SK-N-SH (cell line): ENCODE results near the gene MGAT5B. TPM values are rescaled to one million over a fixed set of nuclear protein-coding genes. Genes with fewer than 3 reads are reported as not detected.

Source experiments
- CTCF ChIA-PET: fragments of 300-600, 350-600 bp; formaldehyde crosslinking; extraction: SDS; loops from one replicate; lab custom pipeline; 2021; lab: Yijun Ruan, JAX
- POLR2A ChIA-PET: fragments of 350-600 bp; sonication (Branson Sonifier 250); formaldehyde crosslinking; extraction: SDS; loops from one replicate; lab custom pipeline; 2020; ENCODE audit warnings: antibody characterized with exemption, inconsistent platforms; lab: Yijun Ruan, JAX
- DNase-seq: peaks from one replicate; pipeline ENCODE4 v3.0.0; 2012
- H2AFZ ChIP-seq: fragments of 200-600 bp; sonication (generic); 2 replicates; pipeline ENCODE4 v1.8.1; 2016; ENCODE audit warnings: antibody characterized with exemption, mild to moderate bottlenecking, low read depth
- H3F3A ChIP-seq: fragments of 200-600 bp; sonication (generic); replicated peaks from 2 replicates; pipeline ENCODE3; 2016; ENCODE audit warnings: antibody characterized with exemption, mild to moderate bottlenecking; ENCODE audit not compliant: insufficient read depth
- H3K27ac ChIP-seq, 2 experiments: fragments of 200-500 bp in 1 of 2; fragments of 200-600 bp in 1 of 2; sonication (Bioruptor generic) in 1 of 2; sonication (generic), shearing (Covaris generic) in 1 of 2; 2 replicates each; pipeline versions ENCODE4 v1.5.1 to v1.6.1; 2014 to 2016; ENCODE audit warnings: low read depth in 2 of 2, inconsistent platforms in 1 of 2, low read length in 1 of 2, mild to moderate bottlenecking in 1 of 2, mixed read lengths in 1 of 2
- H3K27me3 ChIP-seq: fragments of 200-600 bp; sonication (generic), shearing (Covaris generic); 2 replicates; pipeline ENCODE4 v1.6.1; 2016; ENCODE audit warnings: mixed run types; ENCODE audit not compliant: insufficient read depth
- H3K36me3 ChIP-seq, 2 experiments: fragments of 200-500 bp in 1 of 2; fragments of 200-600 bp in 1 of 2; sonication (Bioruptor generic) in 1 of 2; sonication (generic) in 1 of 2; replicated peaks in 1 of 2; 2 replicates each; pipeline versions ENCODE3 to v1.5.1; 2014 to 2016; ENCODE audit warnings: low read length in 1 of 2, mild to moderate bottlenecking in 1 of 2; ENCODE audit not compliant: insufficient read depth in 2 of 2, control insufficient read depth in 1 of 2
- H3K4me1 ChIP-seq, 2 experiments: fragments of 200-500 bp in 1 of 2; fragments of 200-600 bp in 1 of 2; sonication (Bioruptor generic) in 1 of 2; sonication (generic), shearing (Covaris generic) in 1 of 2; 2 replicates each; pipeline versions ENCODE4 v1.5.1 to v1.6.1; 2014 to 2016; ENCODE audit warnings: low read depth in 1 of 2, low read length in 1 of 2, mixed run types in 1 of 2; ENCODE audit not compliant: insufficient read depth in 2 of 2, control insufficient read depth in 1 of 2
- H3K4me2 ChIP-seq: fragments of 200-600 bp; sonication (generic), shearing (Covaris generic); 2 replicates; pipeline ENCODE4 v1.6.1; 2017; ENCODE audit warnings: mixed run types
- H3K4me3 ChIP-seq, 2 experiments: fragments of 200-500 bp in 1 of 2; fragments of 200-600 bp in 1 of 2; sonication (Bioruptor generic) in 1 of 2; sonication (generic), shearing (Covaris generic) in 1 of 2; 2 replicates each; pipeline versions ENCODE4 v1.5.1 to v1.8.1; 2014 to 2016; ENCODE audit warnings: low read depth in 2 of 2, inconsistent platforms in 1 of 2, low read length in 1 of 2, mild to moderate bottlenecking in 1 of 2, mixed read lengths in 1 of 2, moderate library complexity in 1 of 2
- H3K79me2 ChIP-seq: fragments of 200-600 bp; sonication (generic); 2 replicates; pipeline ENCODE4 v1.8.1; 2017; ENCODE audit warnings: mild to moderate bottlenecking; ENCODE audit not compliant: insufficient read depth
- H3K9ac ChIP-seq: fragments of 200-600 bp; sonication (generic); 2 replicates; pipeline ENCODE4 v1.6.1; 2017; ENCODE audit warnings: mixed run types
- H3K9me2 ChIP-seq: fragments of 200-600 bp; sonication (generic); 2 replicates; pipeline ENCODE4 v1.6.1; 2017; ENCODE audit warnings: mixed run types
- H3K9me3 ChIP-seq: fragments of 200-600 bp; sonication (generic); 2 replicates; pipeline ENCODE4 v1.6.1; 2017; ENCODE audit warnings: mixed run types, mild to moderate bottlenecking, moderate library complexity
- H4K20me1 ChIP-seq: fragments of 200-600 bp; sonication (generic); 2 replicates; pipeline ENCODE4 v1.6.1; 2017; ENCODE audit warnings: mild to moderate bottlenecking, mixed run types; ENCODE audit not compliant: insufficient read depth
- CTCF ChIP-seq: fragments of 200-600 bp; sonication (generic); IDR thresholded peaks from 2 replicates; pipeline ENCODE4 v1.6.1; 2017; ENCODE audit warnings: antibody characterized with exemption, mild to moderate bottlenecking, moderate library complexity
- ELF1 ChIP-seq: IDR thresholded peaks from 2 replicates; pipeline ENCODE4 v1.4.0; 2012
- FOXJ3 ChIP-seq: sonication (generic); formaldehyde crosslinking; IDR thresholded peaks from 2 replicates; pipeline ENCODE4 v1.5.1; 2020; ENCODE audit warnings: mild to moderate bottlenecking, missing genetic modification reagents
- FOXM1 ChIP-seq: IDR thresholded peaks from 2 replicates; pipeline ENCODE4 v1.4.0; 2012; ENCODE audit warnings: low read depth, mild to moderate bottlenecking
- MAX ChIP-seq: IDR thresholded peaks from 2 replicates; pipeline ENCODE4 v1.4.0; 2012; ENCODE audit warnings: low read depth
- MEF2A ChIP-seq: IDR thresholded peaks from 2 replicates; pipeline ENCODE4 v1.4.0; 2012; ENCODE audit warnings: low read depth, borderline replicate concordance
- MXI1 ChIP-seq: IDR thresholded peaks from 2 replicates; pipeline ENCODE4 v1.6.1; 2012; ENCODE audit warnings: mild to moderate bottlenecking, low read depth, low read length, improper control_type of control experiment
- NFIC ChIP-seq: IDR thresholded peaks from 2 replicates; pipeline ENCODE4 v1.4.0; 2012; ENCODE audit warnings: borderline replicate concordance
- PBX3 ChIP-seq: IDR thresholded peaks from 2 replicates; pipeline ENCODE4; 2012
- POLR2AphosphoS5 ChIP-seq: IDR thresholded peaks from 2 replicates; pipeline ENCODE4 v1.6.1; 2012; ENCODE audit warnings: low read depth, low read length
- RAD21 ChIP-seq: IDR thresholded peaks from 2 replicates; pipeline ENCODE4 v1.6.1; 2012; ENCODE audit warnings: mild to moderate bottlenecking, low read length
- RXRA ChIP-seq: IDR thresholded peaks from 2 replicates; pipeline ENCODE4 v1.4.0; 2012; ENCODE audit warnings: low read depth, mild to moderate bottlenecking, borderline replicate concordance
- SIN3A ChIP-seq: IDR thresholded peaks from 2 replicates; pipeline ENCODE4 v1.6.1; 2012; ENCODE audit warnings: low read depth, mild to moderate bottlenecking, low read length, moderate library complexity, borderline replicate concordance
- SMC3 ChIP-seq: IDR thresholded peaks from 2 replicates; pipeline ENCODE4 v1.6.1; 2012; ENCODE audit warnings: low read depth, low read length, improper control_type of control experiment
- TCF12 ChIP-seq: IDR thresholded peaks from 2 replicates; pipeline ENCODE4 v1.4.0; 2012
- ZBTB33 ChIP-seq: IDR thresholded peaks from 2 replicates; pipeline ENCODE4 v1.4.0; 2012; ENCODE audit warnings: low read depth, borderline replicate concordance
- WGBS: methylation state at CpG from one replicate; pipeline ENCODE4 v1.1.6; 2017; ENCODE audit warnings: low lambda C conversion rate; 5-methylcytosine and 5-hydroxymethylcytosine counted together
- polyA plus RNA-seq, 3 experiments: library from polyadenylated mRNA; depleted of rRNA; stranded (reverse); fragments of >200 nt; gene quantifications; 2 replicates each; pipeline ENCODE4 v1.2.3, GENCODE V29; 2012

The MGAT5B gene
- polyA plus RNA-seq, 1 of the 3 experiments (the other 2 are of a cell fraction): 13.8 TPM

GRCh38 chr17:76843703-76844484 lies 24.3 kb upstream of the MGAT5B start:
- peaks cover 4 to 51% of the 10 kb centered on the region in 2 experiments; a peak in 2 of 4 replicates for H3K4me1 ChIP-seq
- H3K9me3 ChIP-seq: no peaks in the 10 kb centered on the region
- CTCF ChIA-PET: interaction anchor here (0.6 to 4.7 kb wide), 13 partner anchors 10 to 245 kb away, joined by 3 to 79 read pairs (median 4); partner anchors contain the start of genes METTL23 and MGAT5B
- H2AFZ ChIP-seq: no peak overlapping the region
- H3K4me2 ChIP-seq: no peak overlapping the region
- no peaks in the 10 kb centered on the region for H3F3A ChIP-seq
- 34% methylated on average over 10 of the region's 10 CpGs for WGBS
- peaks cover 32% of the 10 kb centered on the region; the same call in 1 of the 2 replicates for H3K27me3 ChIP-seq
- peak overlapping the region in 1 of 2 experiments; percentile 50; a peak in 2 of 4 replicates for H3K27ac ChIP-seq
- no peak overlapping the region for H3K4me3 ChIP-seq
- no peaks in the 10 kb centered on the region for H4K20me1 ChIP-seq
- H3K9ac ChIP-seq: no peak overlapping the region
- POLR2A ChIA-PET: interaction anchor here (1.2 kb wide), 1 partner anchor 106 kb away, joined by 3 read pairs; the partner anchor contains the start of gene MFSD11
- H3K36me3 ChIP-seq: no peaks in the 10 kb centered on the region
- TF ChIP-seq MXI1 (peak; percentile 49; the same call in 1 of the 2 replicates), POLR2AphosphoS5 (no peak), SMC3 (0 out of 2 replicates have a peak, but pooled peaks have one; percentile 2), RAD21 (peak; percentile 31)
- peak; percentile 59 for DNase-seq
- no peaks in the 10 kb centered on the region for H3K79me2 ChIP-seq
- no peaks in the 10 kb centered on the region for H3K9me2 ChIP-seq

GRCh38 chr17:76844485-76844829 lies 23.7 kb upstream of the MGAT5B start:
- ChIA-PET POLR2A (interaction anchor here (1.2 kb wide), 1 partner anchor 107 kb away, joined by 3 read pairs; the partner anchor contains the start of gene MFSD11), CTCF (interaction anchor here (0.6 to 4.7 kb wide), 10 partner anchors 16 to 244 kb away, joined by 3 to 79 read pairs (median 4); partner anchors contain the start of genes METTL23 and MGAT5B)
- Histone ChIP-seq H3K9me3 (no peaks in the 10 kb centered on the region), H4K20me1 (no peaks in the 10 kb centered on the region), H3K9me2 (no peaks in the 10 kb centered on the region), H3K9ac (no peak overlapping the region), H3K36me3 (no peaks in the 10 kb centered on the region), H3K4me3 (no peak overlapping the region), H3K27ac (peak overlapping the region in 1 of 2 experiments; percentile 50; a peak in 2 of 4 replicates), H3K27me3 (peaks cover 32% of the 10 kb centered on the region; the same call in 1 of the 2 replicates), H3K4me1 (peaks cover 4 to 47% of the 10 kb centered on the region in 2 experiments; a peak in 2 of 4 replicates), H3F3A (no peaks in the 10 kb centered on the region), H3K4me2 (no peak overlapping the region), H3K79me2 (no peaks in the 10 kb centered on the region), H2AFZ (no peak overlapping the region)
- peak; percentile 41 for DNase-seq
- TF ChIP-seq PBX3: no peak
- no peak for TF ChIP-seq NFIC
- TF ChIP-seq MEF2A: no peak
- WGBS: 48% methylated on average over 4 of the region's 4 CpGs

GRCh38 chr17:76844846-76845245 lies 23.4 kb upstream of the MGAT5B start:
- H3K27ac ChIP-seq: peak overlapping the region in 1 of 2 experiments; percentile 50; a peak in 2 of 4 replicates
- peaks cover 4 to 45% of the 10 kb centered on the region in 2 experiments; a peak in 2 of 4 replicates for H3K4me1 ChIP-seq
- H3K27me3 ChIP-seq: peaks cover 32% of the 10 kb centered on the region; the same call in 1 of the 2 replicates
- no peak overlapping the region for H2AFZ ChIP-seq
- no peak overlapping the region for H3K4me3 ChIP-seq
- POLR2A ChIA-PET: no interaction called here
- H3F3A ChIP-seq: no peaks in the 10 kb centered on the region
- H3K4me2 ChIP-seq: no peak overlapping the region
- no peaks in the 10 kb centered on the region for H4K20me1 ChIP-seq
- H3K79me2 ChIP-seq: no peaks in the 10 kb centered on the region
- H3K9me3 ChIP-seq: no peaks in the 10 kb centered on the region
- no peaks in the 10 kb centered on the region for H3K9me2 ChIP-seq
- DNase-seq: no peak
- WGBS: 55% methylated on average over 8 of the region's 8 CpGs
- no peak overlapping the region for H3K9ac ChIP-seq
- H3K36me3 ChIP-seq: no peaks in the 10 kb centered on the region
- CTCF ChIA-PET: interaction anchor here (2.0 to 3.0 kb wide), 2 partner anchors 24 to 211 kb away, joined by 8 to 29 read pairs; partner anchors contain the start of gene MGAT5B
- TF ChIP-seq CTCF: no peak
- TF ChIP-seq FOXM1: no peak
- no peak for TF ChIP-seq TCF12
- no peak for TF ChIP-seq MAX
- no peak for TF ChIP-seq ELF1
- TF ChIP-seq FOXJ3: no peak
- no peak for TF ChIP-seq NFIC
- TF ChIP-seq SIN3A: no peak
- TF ChIP-seq RXRA: no peak
- no peak for TF ChIP-seq ZBTB33
